Tibial nerve (tissue), 4 donors: ENCODE data around the gene UTS2B. TPM values are rescaled to one million over a fixed set of nuclear protein-coding genes. Genes with fewer than 3 reads are reported as not detected.

Experiments
- DNase-seq, 2 donors: peaks; one replicate each; pipeline ENCODE4 v3.0.0-alpha.2; 2019; ENCODE audit warnings: low spot score in 2 of 2
- H3K27ac ChIP-seq, 4 donors: fragments of 200-600 bp; sonication (generic) in 3 of 4; one replicate each; pipeline ENCODE4 v1.5.1; 2017 to 2019; ENCODE audit warnings: mild to moderate bottlenecking in 1 of 4
- H3K27me3 ChIP-seq, 2 donors: fragments of 200-600 bp; sonication (generic) in 1 of 2; one replicate each; pipeline versions ENCODE4 v1.5.1 to v1.6.0; 2017 to 2019
- H3K36me3 ChIP-seq, 3 donors: fragments of 200-600 bp; sonication (generic); one replicate each; pipeline ENCODE4 v1.5.1; 2018 to 2019
- H3K4me1 ChIP-seq, 4 donors: fragments of 200-600 bp; sonication (generic) in 3 of 4; one replicate each; pipeline ENCODE4 v1.5.1; 2017 to 2019
- H3K4me3 ChIP-seq, 4 donors: fragments of 200-600 bp; sonication (generic) in 3 of 4; one replicate each; pipeline ENCODE4 v1.5.1; 2017 to 2019; ENCODE audit warnings: mild to moderate bottlenecking in 1 of 4, moderate library complexity in 1 of 4
- H3K9me3 ChIP-seq, 4 donors: fragments of 200-600 bp; sonication (generic) in 3 of 4; one replicate each; pipeline ENCODE4 v1.5.1; 2017 to 2019
- CTCF ChIP-seq, 5 experiments: fragments of 200-600 bp in 3 of 5; fragments of 450-650 bp in 2 of 5; sonication (generic) in 3 of 5; IDR thresholded peaks; one replicate each; pipeline ENCODE4 v1.5.1; 2016 to 2019; ENCODE audit warnings: antibody characterized with exemption in 5 of 5, mild to moderate bottlenecking in 3 of 5, moderate library complexity in 2 of 5
- EP300 ChIP-seq, 2 donors: sonication (generic); formaldehyde crosslinking; IDR thresholded peaks; one replicate each; pipeline ENCODE4 v1.6.1; 2017; ENCODE audit warnings: antibody characterized with exemption in 2 of 2, mild to moderate bottlenecking in 1 of 2
- POLR2A ChIP-seq, 2 donors: fragments of 450-650 bp; IDR thresholded peaks; one replicate each; pipeline ENCODE4 v1.6.1; 2017; ENCODE audit warnings: antibody characterized with exemption in 2 of 2, mild to moderate bottlenecking in 2 of 2, moderate library complexity in 2 of 2
- WGBS, 2 donors: methylation state at CpG; one replicate each; pipeline ENCODE4 v1.1.5; 2018; 5-methylcytosine and 5-hydroxymethylcytosine counted together
- total RNA-seq, 4 donors: library from RNA; depleted of rRNA; stranded (reverse); fragments of >200 nt; gene quantifications; one replicate each; pipeline ENCODE4 v1.1.0, GENCODE V29; 2016

Gene UTS2B
- total RNA-seq, 4 donors from 2014 or later, result 0.90 to 2.7 TPM; not detected in 2

- no peaks in the 10 kb centered on the region for H3K9me3 ChIP-seq
- DNase-seq, result no peak
- TF ChIP-seq CTCF (IDR thresholded peaks at IDR 0.05) (no peak), EP300 (IDR thresholded peaks at IDR 0.05) (no peak), POLR2A (IDR thresholded peaks at IDR 0.05) (no peak)
- no peak overlapping the region for H3K27ac ChIP-seq
- no peaks in the 10 kb centered on the region for H3K27me3 ChIP-seq
- H3K4me3 ChIP-seq, result no peak overlapping the region
- peaks cover 0 to 61% (median 15%) of the 10 kb centered on the region in 4 donors for H3K4me1 ChIP-seq
- 100% methylated on average over 1 of the region's 1 CpG for WGBS, 2 donors
- no peaks in the 10 kb centered on the region for H3K36me3 ChIP-seq
Observed at GRCh38 chr3:191340966-191341365, 10.6 kb upstream of the UTS2B start.

- no peak for TF ChIP-seq POLR2A (IDR thresholded peaks at IDR 0.05)
- no peak for TF ChIP-seq CTCF (IDR thresholded peaks at IDR 0.05)
- Histone ChIP-seq H3K27ac (no peak overlapping the region), H3K4me1 (peaks cover 0 to 64% (median 15%) of the 10 kb centered on the region in 4 donors), H3K9me3 (no peaks in the 10 kb centered on the region), H3K36me3 (no peaks in the 10 kb centered on the region), H3K27me3 (no peaks in the 10 kb centered on the region), H3K4me3 (no peak overlapping the region)
- no peak for DNase-seq
- 78 to 97% methylated on average over 2 of the region's 2 CpGs for WGBS, 2 donors
Observed at GRCh38 chr3:191340351-191340750, 10.0 kb upstream of the UTS2B start.

GRCh38 chr3:191339316-191339917 lies 9.1 kb upstream of the UTS2B start:
- 68 to 72% methylated on average over 3 of the region's 3 CpGs for WGBS, 2 donors
- peaks cover 0 to 67% (median 16%) of the 10 kb centered on the region in 4 donors for H3K4me1 ChIP-seq

GRCh38 chr3:191338177-191338488 lies 7.8 kb upstream of the UTS2B start:
- DNase-seq, result no peak
- Histone ChIP-seq H3K36me3 (no peaks in the 10 kb centered on the region), H3K4me1 (peaks cover 0 to 75% (median 21%) of the 10 kb centered on the region in 4 donors), H3K27ac (no peak overlapping the region), H3K4me3 (no peak overlapping the region), H3K9me3 (no peaks in the 10 kb centered on the region), H3K27me3 (no peaks in the 10 kb centered on the region)
- TF ChIP-seq EP300 (IDR thresholded peaks at IDR 0.05) (no peak), CTCF (IDR thresholded peaks at IDR 0.05) (no peak), POLR2A (IDR thresholded peaks at IDR 0.05) (no peak)
- 81 to 87% methylated on average over 4 of the region's 4 CpGs for WGBS, 2 donors

More at GRCh38 chr3:191339316-191339917, 9.1 kb upstream of the UTS2B start:
- DNase-seq, result no peak
- no peak for TF ChIP-seq POLR2A (IDR thresholded peaks at IDR 0.05)
- TF ChIP-seq CTCF (IDR thresholded peaks at IDR 0.05), result no peak
- TF ChIP-seq EP300 (IDR thresholded peaks at IDR 0.05), result no peak
- no peaks in the 10 kb centered on the region for H3K9me3 ChIP-seq
- no peak overlapping the region for H3K4me3 ChIP-seq
- H3K27me3 ChIP-seq, result no peaks in the 10 kb centered on the region
- H3K27ac ChIP-seq, result no peak overlapping the region
- no peaks in the 10 kb centered on the region for H3K36me3 ChIP-seq

- H3K36me3 ChIP-seq, result no peaks in the 10 kb centered on the region
- 60% methylated on average over 2 of the region's 2 CpGs for WGBS, 2 donors
- H3K4me1 ChIP-seq, result peaks cover 0 to 78% (median 25%) of the 10 kb centered on the region in 4 donors
- H3K9me3 ChIP-seq, result no peaks in the 10 kb centered on the region
- no peak overlapping the region for H3K27ac ChIP-seq
- no peak for DNase-seq
- no peak for TF ChIP-seq POLR2A (IDR thresholded peaks at IDR 0.05)
- no peak for TF ChIP-seq EP300 (IDR thresholded peaks at IDR 0.05)
- no peak for TF ChIP-seq CTCF (IDR thresholded peaks at IDR 0.05)
- no peaks in the 10 kb centered on the region for H3K27me3 ChIP-seq
- no peak overlapping the region for H3K4me3 ChIP-seq
Observed at GRCh38 chr3:191336833-191337232, 6.5 kb upstream of the UTS2B start.
